DOHH2 (cell line): ENCODE measurements around the gene AK9.

Experiments used
- H3F3A ChIP-seq: fragments of 200-600 bp; sonication (generic), shearing (Covaris generic); 2 replicates; pipeline ENCODE4 v1.6.0; 2016; ENCODE audit warnings: antibody characterized with exemption, mild to moderate bottlenecking; ENCODE audit not compliant: control insufficient read depth, insufficient read depth
- H3K27ac ChIP-seq: fragments of 200-600 bp; sonication (generic); 2 replicates; pipeline ENCODE4 v1.5.1; 2014; ENCODE audit warnings: low read depth, mild to moderate bottlenecking, low read length, moderate library complexity
- H3K27me3 ChIP-seq: fragments of 200-600 bp; sonication (generic); 2 replicates; pipeline ENCODE4 v1.6.1; 2014; ENCODE audit warnings: mild to moderate bottlenecking, low read length, mixed read lengths; ENCODE audit not compliant: control insufficient read depth
- H3K36me3 ChIP-seq: fragments of 200-600 bp; sonication (generic); 2 replicates; pipeline ENCODE4 v1.6.1; 2014; ENCODE audit warnings: mild to moderate bottlenecking, low read length, moderate library complexity, mixed read lengths; ENCODE audit not compliant: control insufficient read depth
- H3K4me1 ChIP-seq: fragments of 200-600 bp; sonication (generic); 2 replicates; pipeline ENCODE4 v1.6.1; 2014; ENCODE audit warnings: mild to moderate bottlenecking, low read length, mixed read lengths; ENCODE audit not compliant: control insufficient read depth
- H3K4me2 ChIP-seq: fragments of 200-600 bp; sonication (generic); 2 replicates; pipeline ENCODE4 v1.6.0; 2014; ENCODE audit warnings: mild to moderate bottlenecking, low read length, moderate library complexity
- H3K4me3 ChIP-seq: fragments of 200-600 bp; sonication (generic); 2 replicates; pipeline ENCODE4 v1.5.1; 2014; ENCODE audit warnings: mild to moderate bottlenecking, low read length, mixed read lengths
- H3K79me2 ChIP-seq: fragments of 200-600 bp; sonication (generic); 2 replicates; pipeline ENCODE4 v1.6.1; 2014; ENCODE audit warnings: mild to moderate bottlenecking, low read length, mixed read lengths; ENCODE audit not compliant: control insufficient read depth
- H3K9me2 ChIP-seq: fragments of 200-600 bp; sonication (generic); replicated peaks from 2 replicates; pipeline ENCODE4 v1.6.1; 2014; ENCODE audit warnings: mild to moderate bottlenecking, low read length, mixed read lengths; ENCODE audit not compliant: control insufficient read depth
- H3K9me3 ChIP-seq: fragments of 200-600 bp; sonication (generic); 2 replicates; pipeline ENCODE4 v1.6.1; 2014; ENCODE audit warnings: antibody characterized with exemption, low read length, mixed read lengths; ENCODE audit not compliant: control insufficient read depth, insufficient read depth
- H4K20me1 ChIP-seq: fragments of 200-600 bp; sonication (generic); 2 replicates; pipeline ENCODE4 v1.6.0; 2014; ENCODE audit warnings: low read depth, mild to moderate bottlenecking, antibody characterized with exemption, low read length, moderate library complexity; ENCODE audit not compliant: control insufficient read depth, insufficient read depth
- EZH2phosphoT487 ChIP-seq: fragments of 200-600 bp; sonication (generic); IDR thresholded peaks from 2 replicates; pipeline ENCODE4 v1.6.1; 2017; ENCODE audit warnings: borderline replicate concordance, mild to moderate bottlenecking, antibody characterized with exemption, low read length, moderate library complexity, mixed read lengths
- TF ChIP-seq, protein P1 (sequence below): fragments of 200-600 bp; sonication (generic); IDR thresholded peaks from one replicate; pipeline ENCODE4 v1.5.1; 2014; ENCODE audit warnings: antibody characterized with exemption, mild to moderate bottlenecking, low read depth, low read length; ENCODE audit not compliant: poor library complexity, severe bottlenecking

AK9 gene

DNA sequence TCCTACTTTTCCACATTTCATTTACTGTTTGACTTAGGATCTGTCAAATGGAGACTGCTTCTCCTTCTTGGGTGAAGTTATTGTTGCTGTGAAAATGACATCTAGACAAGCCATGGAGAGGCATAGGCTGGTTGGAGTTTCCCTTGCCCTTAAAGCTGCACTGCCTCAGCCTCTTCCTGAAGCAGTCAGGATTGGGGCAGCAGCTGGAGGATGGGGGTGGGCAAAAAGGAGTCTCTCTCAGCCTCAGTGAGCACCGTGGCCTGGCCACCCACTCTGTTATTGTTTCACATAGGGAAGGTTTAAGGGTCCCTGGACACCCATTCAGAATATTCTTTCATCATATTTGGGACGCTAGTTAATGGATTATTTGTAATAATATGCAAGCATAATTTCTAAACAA, 200.3 kb downstream of the AK9 start:
- H3K36me3 ChIP-seq: no peaks in the 10 kb centered on the region
- no peak overlapping the region for H3K4me3 ChIP-seq
- TF ChIP-seq, protein P1, sequence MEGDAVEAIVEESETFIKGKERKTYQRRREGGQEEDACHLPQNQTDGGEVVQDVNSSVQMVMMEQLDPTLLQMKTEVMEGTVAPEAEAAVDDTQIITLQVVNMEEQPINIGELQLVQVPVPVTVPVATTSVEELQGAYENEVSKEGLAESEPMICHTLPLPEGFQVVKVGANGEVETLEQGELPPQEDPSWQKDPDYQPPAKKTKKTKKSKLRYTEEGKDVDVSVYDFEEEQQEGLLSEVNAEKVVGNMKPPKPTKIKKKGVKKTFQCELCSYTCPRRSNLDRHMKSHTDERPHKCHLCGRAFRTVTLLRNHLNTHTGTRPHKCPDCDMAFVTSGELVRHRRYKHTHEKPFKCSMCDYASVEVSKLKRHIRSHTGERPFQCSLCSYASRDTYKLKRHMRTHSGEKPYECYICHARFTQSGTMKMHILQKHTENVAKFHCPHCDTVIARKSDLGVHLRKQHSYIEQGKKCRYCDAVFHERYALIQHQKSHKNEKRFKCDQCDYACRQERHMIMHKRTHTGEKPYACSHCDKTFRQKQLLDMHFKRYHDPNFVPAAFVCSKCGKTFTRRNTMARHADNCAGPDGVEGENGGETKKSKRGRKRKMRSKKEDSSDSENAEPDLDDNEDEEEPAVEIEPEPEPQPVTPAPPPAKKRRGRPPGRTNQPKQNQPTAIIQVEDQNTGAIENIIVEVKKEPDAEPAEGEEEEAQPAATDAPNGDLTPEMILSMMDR: no peak
- no peak for TF ChIP-seq EZH2phosphoT487
- H3K9me2 ChIP-seq: no peaks in the 10 kb centered on the region
- H3K27ac ChIP-seq: no peak overlapping the region
- H3K4me2 ChIP-seq: no peak overlapping the region
- H3F3A ChIP-seq: no peaks in the 10 kb centered on the region
- no peaks in the 10 kb centered on the region for H4K20me1 ChIP-seq
- no peaks in the 10 kb centered on the region for H3K27me3 ChIP-seq
- H3K4me1 ChIP-seq: peaks cover 28% of the 10 kb centered on the region
- no peaks in the 10 kb centered on the region for H3K9me3 ChIP-seq
- no peaks in the 10 kb centered on the region for H3K79me2 ChIP-seq

DNA sequence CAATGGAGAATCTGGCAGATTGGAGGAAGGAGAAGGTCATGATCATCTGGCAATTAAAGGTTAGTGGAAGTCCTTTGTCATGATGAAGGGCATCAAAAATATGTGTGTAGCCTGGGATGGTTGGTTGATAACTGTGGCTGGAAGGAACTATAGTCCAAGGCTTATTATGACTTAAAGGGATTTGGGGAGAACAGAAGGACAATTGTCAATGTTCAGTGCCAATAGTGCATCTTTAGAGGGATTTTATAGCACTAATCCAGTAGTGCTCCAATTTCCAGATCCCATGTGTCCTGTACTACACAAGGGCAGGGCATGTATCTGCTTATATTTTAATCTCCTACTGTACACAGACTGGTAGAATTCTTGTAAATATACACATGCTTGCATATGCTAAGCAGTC, 203.0 kb downstream of the AK9 start:
- peaks cover 24% of the 10 kb centered on the region for H3K4me1 ChIP-seq
- no peak overlapping the region for H3K4me3 ChIP-seq
- TF ChIP-seq, protein P1: no peak
- no peak for TF ChIP-seq EZH2phosphoT487
- H3K36me3 ChIP-seq: no peaks in the 10 kb centered on the region
- H3K27me3 ChIP-seq: no peaks in the 10 kb centered on the region; the same call in 1 of the 2 replicates
- H3K27ac ChIP-seq: no peak overlapping the region
- no peaks in the 10 kb centered on the region for H3K9me2 ChIP-seq
- H4K20me1 ChIP-seq: no peaks in the 10 kb centered on the region
- H3K4me2 ChIP-seq: no peak overlapping the region
- peaks cover 4% of the 10 kb centered on the region for H3F3A ChIP-seq
- H3K9me3 ChIP-seq: no peaks in the 10 kb centered on the region
- no peaks in the 10 kb centered on the region for H3K79me2 ChIP-seq

DNA sequence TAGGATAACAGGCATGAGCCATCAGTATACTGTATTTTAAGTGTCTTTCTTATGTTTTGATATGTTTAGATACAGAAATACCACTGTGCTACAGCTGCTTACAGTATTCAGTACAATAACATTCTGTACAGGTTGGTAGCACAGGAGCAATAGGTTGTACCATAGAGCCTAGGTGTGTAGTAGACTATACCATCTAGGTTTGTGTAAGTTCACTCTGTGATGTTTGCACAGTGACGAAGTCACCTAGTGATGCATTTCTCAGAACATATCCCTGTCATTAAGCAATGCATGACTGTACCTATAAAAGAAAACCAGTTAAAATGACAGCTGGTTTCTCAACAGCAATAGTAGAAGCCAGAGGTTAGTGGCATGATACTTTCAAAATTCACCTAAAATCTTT, 204.9 kb downstream of the AK9 start:
- Histone ChIP-seq H3K27me3 (no peaks in the 10 kb centered on the region; the same call in 1 of the 2 replicates), H3K79me2 (peaks cover 19% of the 10 kb centered on the region), H3K9me2 (no peaks in the 10 kb centered on the region), H3K4me3 (no peak overlapping the region), H3K9me3 (no peaks in the 10 kb centered on the region), H4K20me1 (peaks cover 3% of the 10 kb centered on the region; the same call in 1 of the 2 replicates), H3K36me3 (peaks cover 11% of the 10 kb centered on the region), H3F3A (peaks cover 4% of the 10 kb centered on the region), H3K4me2 (no peak overlapping the region), H3K27ac (no peak overlapping the region), H3K4me1 (peaks cover 27% of the 10 kb centered on the region)
- TF ChIP-seq EZH2phosphoT487: no peak
- TF ChIP-seq, protein P1: no peak
